IgD-negative memory B cell (primary cell): ENCODE measurements around the gene PDIA6. TPM values are rescaled to one million over a fixed set of nuclear protein-coding genes. Genes with fewer than 3 reads are reported as not detected.
A peak's percentile ranks its signal among the peaks of the same experiment; 100 is the strongest.

Experiments used
- H3K27ac Mint-ChIP-seq, 3 donors: one replicate each; pipeline ENCODE4 v1.8.0; 2020 to 2022; ENCODE audit warnings: mild to moderate bottlenecking in 3 of 3, mixed read lengths in 3 of 3, moderate library complexity in 1 of 3
- H3K27me3 Mint-ChIP-seq: one replicate; pipeline ENCODE4 v1.8.0; 2021; ENCODE audit warnings: mixed read lengths
- H3K36me3 Mint-ChIP-seq: one replicate; pipeline ENCODE4 v1.8.0; 2020; ENCODE audit warnings: mild to moderate bottlenecking, mixed read lengths
- H3K4me1 Mint-ChIP-seq, 3 donors: one replicate each; pipeline ENCODE4 v1.8.0; 2020 to 2022; ENCODE audit warnings: mixed read lengths in 3 of 3, mild to moderate bottlenecking in 1 of 3
- H3K4me3 Mint-ChIP-seq, 4 donors: one replicate each; pipeline ENCODE4 v1.8.0; 2020 to 2022; ENCODE audit warnings: mild to moderate bottlenecking in 4 of 4, mixed read lengths in 4 of 4, moderate library complexity in 3 of 4
- H3K9me3 Mint-ChIP-seq, 3 donors: one replicate each; pipeline ENCODE4 v1.8.0; 2020 to 2021; ENCODE audit warnings: mixed read lengths in 3 of 3, mild to moderate bottlenecking in 1 of 3
- polyA plus RNA-seq: library from polyadenylated mRNA; unstranded; fragments of 300-500 nt; fragmentation: Illumina TruSeq; gene quantifications from one replicate; pipeline ENCODE4 v1.2.3, GENCODE V29; 2021

PDIA6 gene
- polyA plus RNA-seq, 1 donor from 2014 or later: 135 TPM

DNA sequence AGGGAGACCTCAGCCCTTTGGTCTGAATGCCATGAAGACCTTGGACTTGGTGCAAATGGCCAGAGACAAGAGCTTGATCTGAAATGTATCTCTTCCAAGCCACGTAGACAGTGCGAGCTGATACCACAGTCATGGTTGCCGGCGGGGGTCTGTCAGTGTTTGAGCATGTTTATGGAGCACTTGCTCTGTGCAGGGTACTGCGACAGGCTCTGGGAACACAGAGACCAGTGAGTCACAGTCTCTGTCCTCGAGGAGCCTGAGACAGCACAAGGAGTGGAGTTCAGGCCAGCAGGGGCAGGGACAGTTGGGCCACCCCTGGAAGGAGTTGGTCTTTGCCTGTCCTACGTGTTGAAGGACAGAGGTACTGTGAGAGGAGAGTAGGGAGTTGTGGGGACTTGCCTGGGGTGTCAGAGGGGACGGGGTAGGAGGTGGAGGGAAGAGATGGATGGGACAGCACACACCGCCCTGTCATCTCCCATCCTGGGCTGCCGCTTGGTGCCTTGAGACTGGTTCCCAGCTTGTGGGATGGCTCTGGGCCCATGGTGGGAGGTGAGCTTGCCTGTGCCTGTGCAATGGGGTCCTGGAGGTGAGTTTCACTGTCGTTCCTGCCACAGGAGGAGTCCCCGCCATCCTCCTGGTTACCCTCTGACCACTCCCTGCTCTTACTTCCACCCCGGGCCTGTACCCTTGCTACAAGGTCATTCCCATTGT lies 51.6 kb downstream of the PDIA6 start:
- no peaks in the 10 kb centered on the region for H3K9me3 Mint-ChIP-seq

DNA sequence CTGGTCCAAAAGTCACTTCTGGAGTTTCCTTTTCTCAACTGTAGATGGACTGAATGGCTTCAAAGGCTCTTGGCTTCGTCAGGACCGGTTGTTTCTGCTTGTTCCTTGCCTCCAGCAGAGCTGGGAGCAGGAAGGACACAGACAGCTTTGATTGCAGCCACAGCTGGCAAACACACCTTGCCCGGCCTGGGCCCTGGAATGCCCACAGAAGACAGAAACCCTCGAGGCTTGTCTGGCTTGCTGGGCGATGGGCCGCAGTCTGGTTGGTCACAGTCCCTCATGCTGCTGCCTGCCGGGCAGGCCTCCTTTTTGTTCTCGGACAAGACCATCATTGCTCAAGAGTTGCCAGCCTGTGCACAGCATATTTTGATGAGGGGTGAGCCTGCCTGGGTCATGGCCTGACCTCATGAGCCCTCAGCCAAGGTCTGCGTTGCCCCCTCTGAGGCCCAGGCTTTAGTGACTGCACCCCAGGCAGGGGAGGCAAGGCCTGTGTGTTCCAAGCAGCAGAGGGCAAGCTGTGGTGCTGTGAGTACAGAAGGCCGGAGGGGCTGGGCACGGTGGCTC lies 53.4 kb downstream of the PDIA6 start:
- no peak overlapping the region for H3K4me3 Mint-ChIP-seq
- no peaks in the 10 kb centered on the region for H3K9me3 Mint-ChIP-seq
- no peak overlapping the region for H3K27ac Mint-ChIP-seq
- no peaks in the 10 kb centered on the region for H3K36me3 Mint-ChIP-seq
- H3K27me3 Mint-ChIP-seq: no peaks in the 10 kb centered on the region
- peaks cover 0 to 6% (median 2%) of the 10 kb centered on the region in 3 donors for H3K4me1 Mint-ChIP-seq

More for the DNA sequence above, 51.6 kb downstream of the PDIA6 start:
- no peaks in the 10 kb centered on the region for H3K36me3 Mint-ChIP-seq
- no peaks in the 10 kb centered on the region for H3K27me3 Mint-ChIP-seq
- H3K4me1 Mint-ChIP-seq: peaks cover 0 to 6% (median 2%) of the 10 kb centered on the region in 3 donors
- peak overlapping the region in 2 of 4 donors; percentile 9 to 55 for H3K4me3 Mint-ChIP-seq
- no peak overlapping the region for H3K27ac Mint-ChIP-seq

DNA sequence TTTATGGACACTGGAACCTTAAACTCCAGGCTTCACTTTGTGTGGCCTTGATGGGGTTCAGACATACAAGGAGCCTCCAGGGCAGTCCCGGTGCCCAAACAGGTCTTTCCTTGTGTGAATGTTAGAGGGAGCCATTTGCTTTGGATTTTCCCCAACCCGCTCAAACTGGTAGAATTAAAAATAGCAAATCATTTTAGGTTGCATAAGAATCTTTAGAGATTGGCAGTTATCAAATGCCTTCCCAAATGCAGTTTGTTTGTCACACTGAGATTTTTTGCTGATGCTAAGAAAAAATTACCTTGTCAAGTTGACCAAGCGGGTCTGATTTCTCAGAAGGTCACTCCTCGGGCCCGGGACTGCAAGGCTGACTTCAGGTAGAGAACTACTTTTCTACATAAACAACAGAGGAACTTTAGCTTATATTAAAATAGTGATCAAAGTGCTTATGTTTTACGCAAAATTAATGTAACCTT lies 54.7 kb downstream of the PDIA6 start:
- Mint-ChIP-seq H3K4me1 (peaks cover 0 to 2% (median under 1%) of the 10 kb centered on the region in 3 donors), H3K27ac (no peak overlapping the region), H3K27me3 (no peaks in the 10 kb centered on the region), H3K4me3 (no peak overlapping the region), H3K9me3 (no peaks in the 10 kb centered on the region), H3K36me3 (no peaks in the 10 kb centered on the region)

DNA sequence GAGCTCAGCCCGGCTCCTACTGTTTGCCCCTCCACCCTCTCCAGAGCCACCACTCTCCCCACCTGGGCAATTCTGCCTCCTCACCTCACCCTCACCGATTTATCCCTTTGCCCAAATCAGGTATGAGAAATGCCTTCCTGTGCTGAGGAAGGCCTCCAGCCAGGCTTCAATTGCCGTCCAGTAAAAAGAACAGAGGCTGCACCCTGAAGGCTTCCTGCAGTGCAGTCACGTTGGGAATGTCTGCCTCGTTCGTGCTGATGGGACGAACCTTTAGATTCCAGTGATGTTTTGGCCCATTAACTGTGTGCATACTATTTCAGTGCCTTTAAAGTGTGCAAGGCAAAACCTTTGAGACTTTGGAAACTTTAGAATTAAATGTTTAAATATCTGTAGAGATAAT lies 57.0 kb downstream of the PDIA6 start:
- H3K9me3 Mint-ChIP-seq: no peaks in the 10 kb centered on the region
- H3K27ac Mint-ChIP-seq: no peak overlapping the region
- no peak overlapping the region for H3K4me3 Mint-ChIP-seq
- H3K36me3 Mint-ChIP-seq: no peaks in the 10 kb centered on the region
- H3K4me1 Mint-ChIP-seq: no peaks in the 10 kb centered on the region
- H3K27me3 Mint-ChIP-seq: no peaks in the 10 kb centered on the region

DNA sequence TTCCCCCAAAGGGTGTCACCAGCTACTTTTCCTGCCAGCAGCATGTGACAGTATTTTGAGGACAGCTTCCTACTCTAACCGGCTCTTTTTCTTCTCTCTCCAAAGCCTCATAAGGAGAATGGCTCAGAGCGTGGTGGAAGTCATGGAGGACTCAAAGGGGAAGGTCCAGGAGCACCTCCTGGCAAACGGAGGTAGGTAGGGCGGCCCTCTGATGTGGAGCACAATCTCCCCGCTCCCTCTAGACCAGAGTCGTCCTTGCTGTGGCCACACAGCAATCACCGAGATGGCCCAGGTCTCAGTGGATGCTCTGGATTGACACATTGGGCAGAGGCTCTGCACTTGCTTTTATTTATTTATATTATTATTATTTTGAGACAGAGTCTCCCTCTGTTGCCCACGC lies 58.7 kb downstream of the PDIA6 start:
- no peak overlapping the region for H3K4me3 Mint-ChIP-seq
- H3K27me3 Mint-ChIP-seq: no peaks in the 10 kb centered on the region
- H3K36me3 Mint-ChIP-seq: no peaks in the 10 kb centered on the region
- H3K9me3 Mint-ChIP-seq: no peaks in the 10 kb centered on the region
- no peak overlapping the region for H3K27ac Mint-ChIP-seq
- H3K4me1 Mint-ChIP-seq: no peaks in the 10 kb centered on the region

DNA sequence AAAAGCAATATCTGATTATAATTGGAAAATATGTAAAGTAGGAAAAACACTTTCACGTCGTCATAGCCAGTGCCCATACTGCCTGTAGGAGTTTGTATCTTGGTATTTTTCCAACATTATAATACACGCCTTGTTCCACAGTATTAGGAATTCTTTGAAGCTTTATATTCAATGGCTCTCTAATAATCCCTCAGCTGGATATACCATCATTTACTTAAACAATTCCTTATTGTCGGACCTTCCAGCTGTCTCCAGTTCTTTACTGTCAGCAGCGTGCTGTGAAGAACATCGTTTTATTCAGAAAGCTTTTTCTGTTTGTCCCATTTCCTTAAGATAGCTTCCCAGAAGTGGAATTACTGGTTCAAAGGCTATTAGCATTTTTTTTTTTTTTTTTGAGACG lies 59.4 kb downstream of the PDIA6 start:
- H3K27ac Mint-ChIP-seq: no peak overlapping the region
- no peak overlapping the region for H3K4me3 Mint-ChIP-seq
- no peaks in the 10 kb centered on the region for H3K36me3 Mint-ChIP-seq
- H3K27me3 Mint-ChIP-seq: no peaks in the 10 kb centered on the region
- no peaks in the 10 kb centered on the region for H3K4me1 Mint-ChIP-seq
- no peaks in the 10 kb centered on the region for H3K9me3 Mint-ChIP-seq

DNA sequence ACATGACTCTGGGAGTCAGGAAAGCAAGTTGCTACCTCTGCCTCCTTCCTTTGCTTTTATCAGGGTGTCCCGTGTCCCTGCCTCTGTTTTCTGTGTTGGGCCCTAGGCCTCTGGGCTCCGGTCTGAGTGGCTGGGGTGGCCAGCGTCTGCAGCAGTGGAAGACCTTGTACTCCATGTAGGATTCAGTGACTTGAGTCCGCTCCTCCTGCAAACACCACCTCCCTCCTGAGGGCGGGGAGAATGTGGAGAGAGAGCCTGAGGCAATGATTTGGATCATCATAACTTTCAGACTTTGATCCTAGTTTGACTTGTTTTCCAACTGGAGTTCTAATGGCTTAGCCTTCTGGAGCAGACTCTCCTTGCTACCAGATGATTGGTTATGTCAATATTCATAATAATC lies 60.3 kb downstream of the PDIA6 start:
- Mint-ChIP-seq H3K4me3 (no peak overlapping the region), H3K27ac (no peak overlapping the region)

DNA sequence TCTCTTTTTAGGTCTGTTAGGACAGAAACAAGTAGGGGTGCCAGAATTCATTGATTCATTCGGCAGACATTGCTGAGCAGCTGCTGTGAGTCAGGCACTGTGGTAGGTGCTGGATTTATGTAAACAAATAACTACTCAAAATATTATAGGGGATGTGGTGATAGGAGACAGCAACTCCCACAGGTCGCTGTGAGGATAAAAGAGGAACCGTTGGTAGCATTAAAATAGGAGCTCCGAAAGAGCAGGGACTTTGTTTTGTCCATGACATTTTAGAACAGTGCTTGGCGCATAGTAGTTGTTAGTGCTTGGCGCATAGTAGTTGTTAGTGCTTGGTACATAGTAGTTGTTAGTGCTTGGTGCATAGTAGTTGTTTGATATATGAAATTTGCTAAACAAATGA lies 62.0 kb downstream of the PDIA6 start:
- H3K27ac Mint-ChIP-seq: peak overlapping the region in 1 of 3 donors; percentile 1
- no peaks in the 10 kb centered on the region for H3K36me3 Mint-ChIP-seq

More for the DNA sequence above, 60.3 kb downstream of the PDIA6 start:
- no peaks in the 10 kb centered on the region for H3K36me3 Mint-ChIP-seq
- no peaks in the 10 kb centered on the region for H3K9me3 Mint-ChIP-seq
- peaks cover 0 to 2% (median under 1%) of the 10 kb centered on the region in 3 donors for H3K4me1 Mint-ChIP-seq
- no peaks in the 10 kb centered on the region for H3K27me3 Mint-ChIP-seq

DNA sequence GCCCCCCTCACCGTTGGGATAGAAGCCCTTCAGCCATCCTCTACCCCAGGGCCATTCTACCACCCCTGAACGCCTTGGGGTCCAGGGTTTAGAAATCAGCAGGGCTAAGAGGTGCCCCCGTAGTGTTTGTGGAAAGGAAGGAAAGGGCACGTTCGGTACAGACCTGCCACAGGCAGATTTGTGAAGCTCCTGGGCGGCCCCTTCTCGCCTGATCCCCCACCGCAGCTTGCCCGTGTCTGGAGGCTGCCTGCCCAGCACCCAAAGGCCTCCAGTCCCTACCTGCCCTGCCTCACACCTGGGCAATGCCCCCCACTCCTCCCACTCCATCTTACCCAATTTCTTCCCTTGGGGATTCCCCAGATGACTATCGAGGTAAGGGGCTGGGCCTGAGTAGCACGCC lies 69.9 kb downstream of the PDIA6 start:
- H3K4me3 Mint-ChIP-seq: no peak overlapping the region
- H3K27me3 Mint-ChIP-seq: no peaks in the 10 kb centered on the region
- H3K4me1 Mint-ChIP-seq: peaks cover 10 to 13% (median 11%) of the 10 kb centered on the region in 3 donors
- no peak overlapping the region for H3K27ac Mint-ChIP-seq
- no peaks in the 10 kb centered on the region for H3K9me3 Mint-ChIP-seq
- no peaks in the 10 kb centered on the region for H3K36me3 Mint-ChIP-seq

More for the DNA sequence above, 62.0 kb downstream of the PDIA6 start:
- Mint-ChIP-seq H3K4me1 (peaks cover 5 to 8% (median 7%) of the 10 kb centered on the region in 3 donors), H3K9me3 (no peaks in the 10 kb centered on the region), H3K4me3 (no peak overlapping the region), H3K27me3 (no peaks in the 10 kb centered on the region)

DNA sequence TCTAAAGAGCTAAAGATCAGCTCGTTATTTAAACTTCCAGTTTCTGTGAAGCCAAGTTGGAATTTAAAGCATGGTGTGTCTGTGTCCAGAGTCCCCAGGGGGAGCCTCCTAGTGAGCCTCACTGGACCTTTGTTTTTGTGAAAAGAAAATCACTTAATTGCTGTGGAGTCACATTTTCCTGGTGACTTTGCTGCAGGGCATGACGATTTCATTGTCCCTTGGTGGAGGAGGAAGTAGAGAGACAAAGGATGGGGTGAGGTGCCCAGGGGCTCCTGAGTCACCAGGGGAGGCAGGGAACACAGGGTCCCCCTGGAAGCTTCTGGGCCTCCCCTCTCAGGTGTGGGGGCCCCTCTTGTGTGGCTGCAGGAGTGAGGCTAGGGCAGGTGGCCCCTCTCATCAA lies 71.4 kb downstream of the PDIA6 start:
- H3K36me3 Mint-ChIP-seq: no peaks in the 10 kb centered on the region
- no peak overlapping the region for H3K4me3 Mint-ChIP-seq
- no peaks in the 10 kb centered on the region for H3K9me3 Mint-ChIP-seq
- peaks cover 6 to 9% (median 8%) of the 10 kb centered on the region in 3 donors for H3K4me1 Mint-ChIP-seq
- no peaks in the 10 kb centered on the region for H3K27me3 Mint-ChIP-seq
- no peak overlapping the region for H3K27ac Mint-ChIP-seq

DNA sequence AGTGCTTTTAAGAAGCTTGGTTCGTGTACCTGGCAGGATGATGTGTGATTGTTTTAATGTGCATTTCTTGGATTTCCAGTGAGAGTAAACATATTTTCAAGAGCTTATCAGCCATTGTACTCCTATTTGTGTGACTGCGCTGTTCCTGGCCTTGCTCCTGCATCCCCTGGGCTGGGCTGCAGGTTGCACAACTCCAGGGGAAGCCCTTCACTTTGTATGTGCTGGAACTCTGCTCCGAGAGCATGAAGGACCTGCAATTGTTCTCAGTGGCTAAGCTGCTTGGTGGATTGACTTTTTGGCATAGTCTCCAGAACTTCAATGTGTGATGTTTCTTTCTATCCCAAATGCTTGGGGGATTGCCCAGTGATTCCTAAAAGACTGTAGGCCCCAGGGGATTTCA lies 72.4 kb downstream of the PDIA6 start:
- no peak overlapping the region for H3K27ac Mint-ChIP-seq
- no peak overlapping the region for H3K4me3 Mint-ChIP-seq
- no peaks in the 10 kb centered on the region for H3K27me3 Mint-ChIP-seq
- H3K9me3 Mint-ChIP-seq: no peaks in the 10 kb centered on the region
- peaks cover 0 to 2% (median 2%) of the 10 kb centered on the region in 3 donors for H3K4me1 Mint-ChIP-seq
- no peaks in the 10 kb centered on the region for H3K36me3 Mint-ChIP-seq

DNA sequence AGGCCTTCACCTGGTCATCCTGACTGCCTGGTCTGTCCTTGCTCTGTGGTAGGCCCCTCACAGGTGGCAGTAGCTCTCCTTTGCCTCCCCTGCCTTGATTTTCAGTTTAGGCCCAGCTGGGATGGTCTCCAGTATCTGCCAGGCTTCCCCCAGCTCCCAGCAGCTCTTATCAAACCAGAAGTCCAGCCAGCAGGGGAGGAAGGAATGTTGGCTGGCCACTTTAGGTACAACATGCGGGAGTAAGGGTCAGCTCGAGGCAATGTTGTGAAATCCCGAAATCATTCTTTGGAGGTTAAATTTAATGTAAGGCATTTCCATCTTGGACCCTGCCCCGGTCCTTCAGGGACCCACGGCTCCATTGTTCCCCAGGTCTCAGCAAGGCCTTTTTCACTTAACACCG lies 74.4 kb downstream of the PDIA6 start:
- Mint-ChIP-seq H3K9me3 (no peaks in the 10 kb centered on the region), H3K36me3 (no peaks in the 10 kb centered on the region), H3K27ac (no peak overlapping the region), H3K4me1 (no peaks in the 10 kb centered on the region), H3K27me3 (no peaks in the 10 kb centered on the region), H3K4me3 (no peak overlapping the region)

DNA sequence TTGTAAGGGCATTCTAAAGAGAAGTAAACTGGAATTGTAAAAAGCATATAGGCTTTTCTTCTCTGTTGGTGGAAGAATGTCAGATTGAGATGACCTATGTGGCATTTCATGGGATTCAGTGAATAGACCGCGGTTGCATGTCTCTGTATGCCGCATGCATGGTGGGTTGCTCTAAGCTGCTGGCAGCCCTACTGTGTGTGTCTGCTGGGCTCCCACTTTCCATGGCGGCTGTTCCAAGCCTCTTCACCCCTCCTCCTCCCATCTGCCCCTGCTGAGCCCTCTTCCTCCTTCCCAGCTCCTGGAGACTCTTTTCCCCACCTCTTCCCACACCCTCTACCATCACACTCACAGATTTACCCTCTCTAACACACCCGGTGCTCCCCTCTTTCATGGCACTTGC lies 78.6 kb downstream of the PDIA6 start:
- Mint-ChIP-seq H3K4me3 (no peak overlapping the region), H3K27me3 (no peaks in the 10 kb centered on the region), H3K9me3 (no peaks in the 10 kb centered on the region), H3K36me3 (no peaks in the 10 kb centered on the region), H3K4me1 (peaks cover 0 to 2% (median 0%) of the 10 kb centered on the region in 3 donors), H3K27ac (peak overlapping the region in 1 of 3 donors; percentile 39)

DNA sequence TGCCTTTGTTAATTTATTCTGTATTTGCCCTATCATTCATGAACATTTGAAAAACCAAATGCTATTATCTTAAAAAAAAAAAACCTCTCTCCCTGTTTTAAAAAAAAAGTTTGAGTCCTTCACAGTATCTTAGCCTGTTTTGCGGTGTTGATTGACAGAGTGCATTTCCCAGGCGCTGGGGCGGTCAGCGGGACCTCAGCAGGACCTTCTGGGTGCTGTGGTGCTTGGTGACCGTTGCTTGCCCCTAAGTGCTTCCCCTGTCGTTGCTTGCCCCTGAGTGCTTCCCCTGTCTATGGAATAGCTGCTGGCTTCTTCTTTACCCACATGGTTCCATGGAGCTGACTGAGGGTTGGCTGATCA lies 79.0 kb downstream of the PDIA6 start:
- H3K4me3 Mint-ChIP-seq: no peak overlapping the region
- peaks cover 0 to 2% (median 0%) of the 10 kb centered on the region in 3 donors for H3K4me1 Mint-ChIP-seq
- H3K9me3 Mint-ChIP-seq: no peaks in the 10 kb centered on the region

More for the DNA sequence above, 79.0 kb downstream of the PDIA6 start:
- no peaks in the 10 kb centered on the region for H3K27me3 Mint-ChIP-seq
- peak overlapping the region in 1 of 3 donors; percentile 39 for H3K27ac Mint-ChIP-seq
- no peaks in the 10 kb centered on the region for H3K36me3 Mint-ChIP-seq
